Endothelial cell of hepatic sinusoid (primary cell): ENCODE measurements around the gene PACRG.

ENCODE experiments used
- in situ Hi-C: cut with HindIII; loops from 2 replicates; pipeline ENCODE4 v1.10.0; 2017; ENCODE audit warnings: low sequenced_read_pairs

Gene PACRG

GRCh38 chr6:163190786-163191185 lies 463.0 kb downstream of the PACRG start:
- in situ Hi-C loops, result loop anchor here (25.0 kb wide), 1 partner anchor 222 kb away; the partner anchor contains the start of gene QKI

- in situ Hi-C loops, result loop anchor here (25.0 kb wide), 1 partner anchor 220 kb away; the partner anchor contains the start of gene QKI
These were observed 464.1 kb downstream of the PACRG start for GRCh38 chr6:163191704-163192537.

DNA sequence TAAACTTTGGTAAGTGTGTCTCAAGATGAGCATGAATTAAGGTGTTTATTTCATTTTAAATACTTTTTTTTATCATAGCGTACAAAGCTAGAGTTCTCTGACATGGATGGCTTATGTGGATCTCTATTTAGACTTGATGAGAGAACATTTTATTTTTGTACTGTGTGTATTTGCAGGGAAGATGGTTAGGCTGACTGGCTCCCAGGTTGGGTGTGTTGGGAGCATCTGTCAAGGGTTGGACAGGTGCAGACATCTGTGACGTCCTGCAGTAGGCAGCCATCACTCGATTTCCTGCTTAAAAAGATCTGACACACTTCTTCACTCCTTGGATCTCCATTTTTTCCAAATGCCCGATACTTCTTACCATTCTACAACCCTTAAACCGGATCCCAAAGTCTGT lies 464.8 kb downstream of the PACRG start:
- in situ Hi-C loops, result loop anchor here (25.0 kb wide), 1 partner anchor 220 kb away; the partner anchor contains the start of gene QKI

GRCh38 chr6:163193326-163193725 lies 465.6 kb downstream of the PACRG start:
- in situ Hi-C loops, result loop anchor here (25.0 kb wide), 1 partner anchor 219 kb away; the partner anchor contains the start of gene QKI

GRCh38 chr6:163195721-163196691 lies 468.2 kb downstream of the PACRG start:
- in situ Hi-C loops, result loop anchor here (25.0 kb wide), 1 partner anchor 216 kb away; the partner anchor contains the start of gene QKI

GRCh38 chr6:163197839-163198238 lies 470.1 kb downstream of the PACRG start:
- in situ Hi-C loops, result loop anchor here (25.0 kb wide), 1 partner anchor 214 kb away; the partner anchor contains the start of gene QKI

- in situ Hi-C loops, result loop anchor here (25.0 kb wide), 1 partner anchor 214 kb away; the partner anchor contains the start of gene QKI
These were observed 470.6 kb downstream of the PACRG start for GRCh38 chr6:163198396-163198795.

- in situ Hi-C loops, result loop anchor here (25.0 kb wide), 1 partner anchor 213 kb away; the partner anchor contains the start of gene QKI
These were observed 471.6 kb downstream of the PACRG start for GRCh38 chr6:163199371-163199770.

GRCh38 chr6:163200289-163200688 lies 472.5 kb downstream of the PACRG start:
- in situ Hi-C loops, result no loop called here

DNA sequence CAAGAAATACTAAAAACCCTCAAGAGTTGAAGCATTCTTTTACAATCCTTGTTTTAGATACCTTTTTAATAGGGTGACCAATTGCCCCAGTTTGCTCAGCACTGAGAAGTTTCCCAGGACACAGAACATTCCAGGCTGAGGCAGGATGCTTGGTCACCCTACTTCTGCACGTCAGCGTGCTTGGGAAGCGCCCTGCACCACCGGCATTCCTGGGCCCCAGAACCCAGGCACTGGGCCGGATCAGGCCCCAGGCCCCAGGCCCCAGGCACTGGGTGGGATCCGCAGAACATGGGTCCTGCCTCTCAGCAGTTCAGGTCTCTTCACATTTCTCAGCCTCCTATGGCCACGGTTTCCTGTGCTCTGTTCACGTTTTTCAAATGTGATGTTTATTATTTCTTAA lies 472.9 kb downstream of the PACRG start:
- in situ Hi-C loops, result no loop called here

GRCh38 chr6:163201855-163202254 lies 474.1 kb downstream of the PACRG start:
- in situ Hi-C loops, result no loop called here

- in situ Hi-C loops, result no loop called here
These were observed 478.4 kb downstream of the PACRG start for GRCh38 chr6:163206196-163206595.

DNA sequence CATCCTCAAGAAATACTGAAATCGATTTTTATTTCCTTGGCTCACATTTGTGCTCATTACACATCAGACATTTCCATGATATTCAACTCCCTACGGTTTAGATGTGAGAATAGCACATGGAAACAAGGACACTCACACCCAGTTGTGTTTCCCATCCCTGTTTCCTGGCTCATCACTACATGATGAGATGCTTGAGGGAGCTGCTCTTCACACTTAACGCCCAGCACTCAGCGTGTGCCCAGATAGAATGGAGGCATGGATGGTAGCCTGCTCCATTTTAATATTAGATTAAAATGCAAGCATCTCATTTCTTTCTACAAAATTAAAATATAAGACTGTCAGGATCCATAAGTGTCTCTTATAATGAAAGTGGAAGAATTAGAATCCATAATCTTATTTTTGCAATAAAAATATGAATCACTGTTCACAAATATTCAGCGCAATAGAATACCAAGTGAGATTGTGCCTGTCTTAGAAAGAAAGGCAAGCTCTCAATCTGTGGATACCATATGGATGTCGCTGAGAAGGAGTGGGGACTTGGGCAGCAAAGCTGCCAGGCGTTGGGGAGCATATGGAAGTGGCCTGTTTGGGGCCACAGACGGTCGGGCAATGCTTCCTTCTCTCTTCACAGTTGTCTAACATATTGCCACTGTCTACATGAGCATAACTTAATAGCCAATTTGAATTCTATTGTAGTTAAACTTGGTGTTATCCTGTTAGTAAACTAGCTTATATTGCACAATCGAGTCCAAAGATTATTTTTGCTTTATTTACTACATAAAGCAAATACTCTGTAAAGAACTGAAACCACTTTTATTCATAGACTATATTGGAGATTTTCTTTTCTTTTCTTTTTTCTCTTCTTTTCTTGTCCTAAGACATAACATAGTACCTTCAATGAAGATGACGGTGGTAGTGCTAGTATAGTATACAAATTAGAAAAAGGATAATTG lies 479.9 kb downstream of the PACRG start:
- in situ Hi-C loops, result no loop called here

DNA sequence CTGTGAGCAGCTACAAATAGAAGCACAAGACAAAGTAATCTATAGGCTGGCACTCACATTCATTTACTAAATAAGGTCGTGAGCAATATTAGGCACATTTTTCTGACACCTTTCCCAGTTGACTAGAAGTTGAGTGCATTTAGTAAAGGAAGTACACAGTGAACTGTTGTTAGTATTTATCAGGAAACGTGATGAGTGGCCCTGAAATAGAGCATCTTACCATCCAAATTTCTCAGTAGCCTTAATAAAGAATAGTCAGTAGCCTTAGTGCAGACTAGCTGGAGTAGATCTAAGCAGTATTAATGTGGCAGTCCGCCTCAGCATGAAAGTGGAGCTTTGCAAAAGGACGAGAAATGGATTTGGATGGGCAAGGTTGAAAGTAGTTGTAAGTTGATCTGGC lies 481.2 kb downstream of the PACRG start:
- in situ Hi-C loops, result no loop called here

GRCh38 chr6:163212123-163212522 lies 484.3 kb downstream of the PACRG start:
- in situ Hi-C loops, result no loop called here

DNA sequence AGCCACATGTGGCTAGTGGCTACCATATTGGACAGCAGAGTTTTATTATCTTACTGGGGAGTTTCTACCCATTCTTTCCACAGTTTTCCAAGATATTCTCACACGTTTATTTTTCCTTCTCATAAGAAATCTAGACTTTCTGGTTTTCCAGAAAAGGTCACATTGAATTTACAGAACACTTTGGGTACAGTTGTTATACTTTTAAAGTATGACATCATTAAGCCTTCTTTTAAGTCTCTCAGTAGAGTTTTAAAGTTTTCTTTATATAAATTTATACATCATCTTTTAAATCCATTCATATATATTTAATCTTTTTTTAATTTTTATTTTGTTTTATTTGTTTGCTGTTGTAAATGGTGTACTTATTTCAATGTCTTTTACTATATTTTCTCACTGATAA lies 486.5 kb downstream of the PACRG start:
- in situ Hi-C loops, result no loop called here

DNA sequence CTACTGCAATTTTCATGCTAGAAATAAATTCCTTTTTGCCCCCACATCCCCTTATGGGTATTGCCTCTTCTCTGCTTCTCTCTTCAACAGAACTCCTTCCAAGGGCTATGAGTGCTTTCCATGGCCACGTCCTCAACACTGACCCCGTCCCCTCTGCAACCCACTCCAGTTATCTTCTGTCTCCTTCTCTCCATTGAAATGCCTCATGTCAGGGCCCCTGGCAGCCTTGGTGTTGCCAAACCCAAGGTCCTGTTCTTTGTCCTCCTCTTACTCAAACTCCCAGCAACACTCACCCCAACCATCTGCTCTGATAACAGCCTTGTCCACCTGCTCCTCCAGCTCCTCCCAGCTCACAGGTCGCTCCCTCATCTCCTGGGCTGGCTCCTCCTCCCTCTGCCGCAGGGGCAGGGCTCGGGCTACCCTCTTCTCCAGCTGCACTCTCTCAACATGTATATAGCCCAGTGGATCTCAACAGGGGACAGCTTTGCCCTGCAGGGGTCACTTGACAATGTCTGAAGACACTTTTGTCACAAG lies 490.7 kb downstream of the PACRG start:
- in situ Hi-C loops, result no loop called here

DNA sequence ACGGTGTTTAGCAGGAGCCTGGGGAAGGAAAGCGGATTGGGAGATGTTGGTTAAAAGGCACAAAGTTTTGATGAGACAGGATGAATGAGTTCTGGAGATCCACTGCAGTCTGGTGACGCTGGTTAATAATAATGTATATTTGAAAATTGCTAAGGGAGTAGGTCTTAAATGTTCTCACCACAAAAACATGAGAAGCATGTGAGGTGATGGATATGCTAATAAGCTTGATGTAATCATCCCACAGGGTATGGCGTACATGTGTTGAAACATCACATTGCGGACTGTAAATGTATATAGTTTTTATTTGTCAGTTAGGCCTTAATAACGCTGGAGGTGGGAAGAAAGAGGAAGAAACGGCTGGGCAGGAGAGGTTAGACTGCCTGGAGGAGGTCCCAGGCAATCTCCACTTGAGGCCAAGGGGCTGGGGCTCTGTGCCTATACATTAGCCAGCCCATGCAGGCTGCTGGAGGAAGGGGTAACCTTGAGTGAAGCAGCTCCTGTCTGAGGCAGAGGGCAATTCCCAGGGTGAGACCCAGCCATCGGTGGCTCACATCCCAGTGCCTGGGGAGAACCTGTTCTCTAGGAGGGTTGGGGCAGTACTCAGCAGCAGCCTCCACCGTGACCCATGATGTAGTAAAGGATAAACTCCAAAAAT lies 498.5 kb downstream of the PACRG start:
- in situ Hi-C loops, result no loop called here

GRCh38 chr6:163226836-163227485 lies 499.2 kb downstream of the PACRG start:
- in situ Hi-C loops, result no loop called here
